Skeletal muscle satellite cell (primary cell): ENCODE measurements around the gene CACNA1S.

Experiments used
- H3K27me3 ChIP-seq: 2 replicates; pipeline ENCODE4 v1.7.0; 2013; ENCODE audit warnings: low read length; ENCODE audit not compliant: control insufficient read depth, insufficient read depth
- H3K36me3 ChIP-seq: 2 replicates; pipeline ENCODE4 v1.7.0; 2013; ENCODE audit warnings: mild to moderate bottlenecking, control low read depth, low read length; ENCODE audit not compliant: insufficient read depth
- H3K4me1 ChIP-seq: 2 replicates; pipeline ENCODE4 v1.7.0; 2013; ENCODE audit warnings: low read length; ENCODE audit not compliant: control insufficient read depth, insufficient read depth
- H3K4me2 ChIP-seq: 2 replicates; pipeline ENCODE4 v1.7.0; 2013; ENCODE audit warnings: mild to moderate bottlenecking, low read length
- H3K4me3 ChIP-seq: 2 replicates; pipeline ENCODE4 v1.7.0; 2013; ENCODE audit warnings: low read length
- H3K9ac ChIP-seq: 2 replicates; pipeline ENCODE4 v1.7.0; 2013; ENCODE audit warnings: mild to moderate bottlenecking, low read depth, low read length, moderate library complexity
- H3K9me3 ChIP-seq: replicated peaks from 2 replicates; pipeline ENCODE4 v1.7.0; 2013; ENCODE audit warnings: mild to moderate bottlenecking, control low read depth, low read length

CACNA1S gene

DNA sequence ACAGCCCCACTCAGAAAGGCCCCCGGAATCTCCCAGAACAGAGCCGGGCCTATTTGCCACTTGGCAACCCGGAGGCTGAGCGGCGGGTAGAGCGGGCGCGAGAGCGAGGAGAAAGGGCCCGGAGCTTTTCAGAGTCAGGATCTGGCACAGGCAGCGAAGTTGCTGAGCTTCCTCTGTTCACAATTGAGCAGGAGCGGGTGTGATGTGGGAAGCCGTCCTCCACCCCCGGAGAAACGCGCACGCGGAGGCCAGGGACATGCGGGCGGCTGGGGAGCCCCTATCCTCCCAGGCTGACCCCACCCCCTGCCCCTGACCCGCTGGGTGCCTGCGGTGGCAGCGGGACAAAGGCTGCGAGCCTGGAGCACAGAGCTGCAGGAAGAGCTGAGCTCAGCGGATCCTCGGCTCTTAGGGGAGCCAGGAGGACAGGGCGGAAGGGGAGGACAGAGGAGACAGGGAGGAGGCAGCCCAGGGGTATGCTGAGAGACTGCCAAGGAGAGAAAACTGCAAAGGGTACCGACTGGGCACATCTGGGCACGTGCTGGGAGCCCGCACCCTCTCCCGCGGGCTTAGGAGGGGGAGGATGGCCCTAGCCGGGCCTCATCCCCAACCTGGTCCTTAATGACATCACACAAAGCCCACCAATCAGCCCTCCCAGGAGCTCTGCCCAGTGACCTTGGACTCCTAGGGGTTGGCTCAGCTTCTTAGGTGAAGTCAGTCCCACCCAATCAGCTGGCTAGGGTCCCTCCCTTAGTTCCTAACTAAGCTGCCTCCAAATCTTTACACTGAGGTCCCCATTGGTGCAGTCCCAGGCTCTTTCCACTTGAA lies 98.0 kb downstream of the CACNA1S start:
- Histone ChIP-seq H3K4me3 (no peak overlapping the region), H3K4me1 (no peaks in the 10 kb centered on the region), H3K9ac (no peak overlapping the region), H3K36me3 (no peaks in the 10 kb centered on the region), H3K9me3 (no peaks in the 10 kb centered on the region), H3K27me3 (peaks cover 89% of the 10 kb centered on the region), H3K4me2 (no peak overlapping the region)

DNA sequence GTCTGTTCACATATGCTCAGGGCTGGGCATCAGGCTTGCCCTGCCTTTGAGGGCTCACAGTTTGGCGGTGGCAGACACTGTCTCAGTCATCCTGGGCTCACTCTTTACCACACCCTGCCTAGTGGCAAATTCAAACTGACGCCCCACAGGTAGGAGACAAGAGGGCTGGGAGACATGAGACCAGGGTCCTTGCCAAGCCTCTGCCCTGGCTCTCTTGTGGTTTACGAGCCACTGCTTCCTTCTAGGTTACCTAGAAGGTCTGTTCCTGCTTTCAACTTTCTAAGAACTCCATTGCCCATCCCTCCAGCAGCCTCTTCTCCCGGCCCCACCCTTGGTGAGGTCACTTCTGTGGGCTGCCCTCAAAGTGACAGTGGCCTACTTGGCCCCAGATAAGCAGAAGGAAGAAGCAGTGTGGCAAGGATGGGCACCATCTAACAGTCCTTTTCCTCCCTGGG lies 99.2 kb downstream of the CACNA1S start:
- H3K27me3 ChIP-seq = peaks cover 84% of the 10 kb centered on the region
- no peaks in the 10 kb centered on the region for H3K36me3 ChIP-seq
- H3K9me3 ChIP-seq = no peaks in the 10 kb centered on the region
- H3K4me3 ChIP-seq = no peak overlapping the region
- H3K9ac ChIP-seq = no peak overlapping the region
- H3K4me2 ChIP-seq = no peak overlapping the region
- H3K4me1 ChIP-seq = no peaks in the 10 kb centered on the region

DNA sequence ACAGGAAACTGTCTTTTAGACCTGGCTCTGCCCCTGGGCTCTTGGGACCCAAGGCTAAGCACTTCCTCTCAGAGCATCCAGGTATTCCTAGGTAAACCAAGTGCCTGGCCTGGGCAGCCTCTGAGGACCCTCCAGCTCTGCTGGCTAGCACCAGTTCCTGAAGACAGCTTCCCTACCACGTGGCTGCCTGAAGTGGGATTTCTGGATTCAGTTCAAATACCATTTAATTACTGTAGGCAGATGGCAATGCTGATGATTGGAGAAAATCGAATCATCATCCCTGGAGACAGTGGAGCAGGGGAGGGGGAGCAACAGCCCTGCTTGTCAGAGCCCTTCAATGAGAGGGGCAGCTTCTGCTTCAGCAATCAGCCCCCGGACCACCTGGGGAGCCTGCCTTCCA lies 100.6 kb downstream of the CACNA1S start:
- Histone ChIP-seq H3K4me2 (no peak overlapping the region), H3K36me3 (no peaks in the 10 kb centered on the region), H3K27me3 (peaks cover 77% of the 10 kb centered on the region), H3K4me3 (no peak overlapping the region), H3K9me3 (no peaks in the 10 kb centered on the region), H3K9ac (no peak overlapping the region), H3K4me1 (no peaks in the 10 kb centered on the region)

DNA sequence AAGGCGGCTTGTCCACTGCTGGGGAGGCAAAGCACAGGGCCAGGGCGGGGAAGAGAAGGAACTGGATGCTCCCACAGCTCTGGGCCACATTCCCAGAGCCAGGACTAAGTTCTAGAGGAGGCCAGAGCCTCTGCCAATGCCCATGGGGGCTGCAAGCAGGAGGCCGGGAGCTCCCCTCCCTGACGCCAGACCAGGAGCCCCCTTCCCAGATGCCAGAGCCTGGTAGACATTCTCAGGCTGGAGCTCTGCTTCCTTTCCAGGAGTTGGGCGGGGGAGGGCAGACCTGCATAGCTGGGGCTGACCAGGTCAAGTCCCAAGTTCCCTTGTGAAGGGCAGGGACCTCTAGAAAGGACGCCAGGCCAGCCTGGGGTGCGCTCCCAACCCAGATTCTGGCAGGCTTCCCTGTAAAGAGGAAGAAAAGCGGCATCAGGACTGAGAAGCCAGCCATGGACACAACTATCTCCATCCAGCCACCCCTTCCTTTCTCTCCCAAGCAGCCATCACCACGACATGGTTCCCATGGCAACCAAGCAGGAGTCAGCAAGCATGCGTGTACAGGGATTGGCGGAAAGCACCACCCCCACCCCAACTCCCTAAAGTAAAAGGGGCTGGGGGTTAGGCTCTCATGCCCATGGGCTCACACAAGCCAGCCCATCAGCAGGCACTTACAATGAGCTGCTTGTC lies 102.1 kb downstream of the CACNA1S start:
- H3K9me3 ChIP-seq = no peaks in the 10 kb centered on the region
- no peaks in the 10 kb centered on the region for H3K4me1 ChIP-seq
- H3K9ac ChIP-seq = no peak overlapping the region
- H3K27me3 ChIP-seq = peaks cover 65% of the 10 kb centered on the region
- no peak overlapping the region for H3K4me2 ChIP-seq
- H3K4me3 ChIP-seq = no peak overlapping the region
- no peaks in the 10 kb centered on the region for H3K36me3 ChIP-seq

DNA sequence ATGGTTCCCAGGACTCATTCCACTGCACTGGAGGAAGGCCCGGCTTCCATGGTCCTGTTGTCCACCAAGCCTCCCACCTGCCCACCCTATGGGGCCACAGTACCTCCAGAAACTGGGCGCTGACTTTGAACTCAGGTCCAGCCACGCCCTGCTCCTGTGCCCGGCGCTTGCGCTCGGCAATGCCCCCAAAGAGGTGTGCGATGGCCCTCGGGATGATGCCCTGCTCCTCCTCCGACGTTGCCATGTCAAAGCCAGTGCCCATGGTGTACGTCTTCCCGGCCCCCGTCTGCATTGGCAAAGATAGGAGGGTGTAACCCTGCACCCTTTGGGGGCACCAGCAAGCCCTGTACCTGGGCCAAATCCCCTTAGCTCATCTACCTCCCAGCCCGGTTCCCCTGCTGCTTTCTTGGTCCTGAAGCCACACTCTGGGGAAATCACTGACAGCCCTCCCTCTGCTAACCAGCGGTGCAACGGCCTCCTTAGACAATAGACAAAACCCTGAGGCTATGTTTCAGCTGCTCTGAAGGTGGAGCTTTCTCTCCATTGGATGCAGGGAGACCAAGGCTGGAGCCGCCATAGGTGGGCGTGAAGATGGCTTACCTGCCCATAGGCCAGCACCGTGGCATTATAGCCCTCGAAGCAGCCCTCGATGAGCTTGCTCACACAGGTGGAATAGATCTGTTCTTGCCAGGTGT lies 103.4 kb downstream of the CACNA1S start:
- peaks cover 59% of the 10 kb centered on the region for H3K27me3 ChIP-seq

DNA sequence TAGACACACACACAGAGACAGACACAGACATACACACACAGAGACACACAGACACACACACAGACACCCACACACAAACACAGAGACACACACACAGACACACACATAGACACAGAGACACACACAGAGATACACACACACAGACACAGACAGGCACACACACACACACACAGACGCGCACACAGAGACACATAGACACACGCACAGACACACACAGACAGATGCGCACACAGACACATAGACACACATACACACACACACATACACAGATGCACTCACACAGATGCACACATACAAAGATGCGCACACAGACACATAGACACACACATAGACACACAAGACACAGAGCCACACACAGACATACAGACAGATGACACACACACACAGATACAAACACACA lies 104.7 kb downstream of the CACNA1S start:
- Histone ChIP-seq H3K27me3 (peaks cover 60% of the 10 kb centered on the region), H3K4me1 (no peaks in the 10 kb centered on the region), H3K36me3 (no peaks in the 10 kb centered on the region), H3K9me3 (no peaks in the 10 kb centered on the region), H3K4me2 (no peak overlapping the region), H3K9ac (no peak overlapping the region), H3K4me3 (no peak overlapping the region)

More for the DNA sequence above, 103.4 kb downstream of the CACNA1S start:
- H3K36me3 ChIP-seq = no peaks in the 10 kb centered on the region
- no peaks in the 10 kb centered on the region for H3K9me3 ChIP-seq
- H3K4me1 ChIP-seq = no peaks in the 10 kb centered on the region
- H3K9ac ChIP-seq = no peak overlapping the region
- H3K4me2 ChIP-seq = no peak overlapping the region
- H3K4me3 ChIP-seq = no peak overlapping the region

DNA sequence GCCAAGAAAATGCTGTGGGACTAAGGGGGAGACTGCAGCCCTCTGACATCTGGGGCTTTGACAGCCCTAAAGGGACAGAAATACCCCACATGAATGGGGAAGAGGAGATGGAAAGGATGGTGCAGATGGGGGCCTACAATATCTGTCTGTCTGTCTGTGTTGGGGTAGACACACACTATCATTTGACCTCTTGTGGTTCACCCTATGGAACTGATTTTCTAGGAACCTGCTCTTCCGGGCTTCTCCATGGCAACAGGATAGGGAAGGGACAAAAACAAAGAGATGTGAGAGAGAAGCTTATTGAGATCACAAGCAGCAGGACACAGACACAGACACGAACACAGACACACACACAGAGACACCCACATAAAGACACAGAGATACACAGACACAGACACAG lies 105.8 kb downstream of the CACNA1S start:
- Histone ChIP-seq H3K4me3 (no peak overlapping the region), H3K4me1 (no peaks in the 10 kb centered on the region), H3K9ac (no peak overlapping the region), H3K4me2 (no peak overlapping the region), H3K36me3 (no peaks in the 10 kb centered on the region), H3K27me3 (peaks cover 58% of the 10 kb centered on the region), H3K9me3 (no peaks in the 10 kb centered on the region)

DNA sequence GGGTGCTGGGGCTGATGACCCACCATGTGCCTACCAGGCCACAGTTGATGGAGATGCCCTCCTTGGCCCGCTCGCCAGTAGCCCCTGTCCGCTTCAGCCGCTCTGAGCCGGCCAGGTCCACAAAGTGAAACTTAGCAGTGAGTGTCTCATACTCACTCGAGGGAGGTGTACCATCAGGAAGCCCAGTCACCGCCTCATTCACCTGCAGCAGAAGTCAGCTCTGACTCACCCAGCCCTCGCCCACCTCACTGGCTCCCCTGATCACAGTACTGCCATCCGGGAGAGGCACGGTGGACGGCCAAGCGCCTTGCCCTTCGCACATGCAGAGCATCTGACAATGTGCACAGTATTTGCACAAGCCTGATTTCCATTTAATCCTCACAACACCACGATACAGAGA lies 107.5 kb downstream of the CACNA1S start:
- no peaks in the 10 kb centered on the region for H3K4me1 ChIP-seq
- H3K4me3 ChIP-seq = no peak overlapping the region
- no peaks in the 10 kb centered on the region for H3K36me3 ChIP-seq
- no peak overlapping the region for H3K4me2 ChIP-seq
- H3K9ac ChIP-seq = no peak overlapping the region
- H3K9me3 ChIP-seq = no peaks in the 10 kb centered on the region
- peaks cover 45% of the 10 kb centered on the region for H3K27me3 ChIP-seq

DNA sequence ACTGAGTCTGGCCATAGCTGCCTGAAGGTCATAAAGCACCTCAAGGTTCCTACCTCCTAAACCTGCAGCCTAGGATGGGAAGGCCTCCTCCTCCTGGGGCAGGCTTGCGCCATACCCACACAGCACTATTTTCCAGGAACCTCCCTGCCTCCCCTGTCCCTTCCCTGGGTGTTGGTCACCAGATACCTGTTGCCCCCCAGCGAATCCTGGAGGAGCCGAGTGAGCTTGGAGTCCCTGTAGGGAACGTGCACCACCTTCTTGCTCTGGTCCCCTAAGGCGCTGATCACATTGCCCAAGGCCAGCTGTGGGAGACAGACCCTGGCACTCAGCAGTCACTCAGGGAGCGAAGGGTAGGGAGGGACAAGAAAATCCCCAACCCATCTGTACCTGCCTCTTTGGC lies 108.1 kb downstream of the CACNA1S start:
- Histone ChIP-seq H3K27me3 (peaks cover 45% of the 10 kb centered on the region), H3K9me3 (no peaks in the 10 kb centered on the region), H3K4me1 (no peaks in the 10 kb centered on the region), H3K4me3 (no peak overlapping the region), H3K4me2 (no peak overlapping the region), H3K9ac (no peak overlapping the region), H3K36me3 (no peaks in the 10 kb centered on the region)

DNA sequence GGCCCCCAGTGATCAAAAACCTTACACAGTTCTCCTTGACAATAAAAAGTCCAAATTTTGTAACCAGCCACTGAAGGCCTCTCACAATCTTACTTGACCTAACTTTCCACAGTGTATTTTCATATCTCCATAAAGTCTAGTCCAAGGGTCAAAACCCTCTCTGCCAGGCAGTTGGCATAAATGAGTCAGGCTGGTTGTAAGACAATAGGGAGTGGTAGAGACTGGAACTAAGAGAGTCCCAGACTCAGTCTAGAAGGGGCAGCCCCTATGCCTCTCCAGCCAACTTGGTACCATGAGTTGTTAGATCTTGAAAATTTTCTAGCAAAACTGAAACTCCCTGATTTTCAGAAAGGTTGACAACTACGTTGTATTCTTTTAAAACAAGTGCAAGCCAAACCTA lies 109.7 kb downstream of the CACNA1S start:
- Histone ChIP-seq H3K27me3 (peaks cover 52% of the 10 kb centered on the region), H3K36me3 (no peaks in the 10 kb centered on the region), H3K4me1 (no peaks in the 10 kb centered on the region), H3K9ac (no peak overlapping the region), H3K9me3 (no peaks in the 10 kb centered on the region), H3K4me3 (no peak overlapping the region), H3K4me2 (no peak overlapping the region)

DNA sequence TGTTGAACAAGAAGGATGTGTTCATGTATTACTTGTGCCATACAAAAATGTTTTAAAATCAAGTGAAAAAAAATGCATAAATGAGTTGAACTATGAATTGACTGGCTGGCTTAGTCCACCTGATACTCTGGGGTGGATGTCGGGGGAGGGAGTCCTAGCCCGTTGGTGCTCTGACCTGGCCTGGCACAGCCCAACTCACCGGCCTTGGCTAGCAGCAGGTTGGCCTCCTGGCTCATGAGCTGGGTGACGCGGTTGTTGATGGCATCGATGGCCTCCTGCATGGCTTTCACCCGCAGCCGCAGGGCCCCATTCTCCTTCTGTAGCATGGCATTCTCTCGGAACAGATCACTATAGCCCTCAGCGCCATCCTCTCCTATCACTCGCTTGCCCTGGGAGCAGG lies 110.3 kb downstream of the CACNA1S start:
- no peaks in the 10 kb centered on the region for H3K36me3 ChIP-seq
- H3K4me1 ChIP-seq = no peaks in the 10 kb centered on the region
- no peak overlapping the region for H3K4me2 ChIP-seq
- peaks cover 54% of the 10 kb centered on the region for H3K27me3 ChIP-seq
- no peak overlapping the region for H3K9ac ChIP-seq
- H3K9me3 ChIP-seq = no peaks in the 10 kb centered on the region
- H3K4me3 ChIP-seq = no peak overlapping the region
